GM18507 (cell line): ENCODE measurements around the gene PACSIN3.

Source experiments
- DNase-seq: peaks from one replicate; pipeline ENCODE4 v3.0.0; 2011; ENCODE audit warnings: low read depth; ENCODE audit not compliant: insufficient read length; ENCODE audit errors: extremely low spot score
- FAIRE-seq: peaks from 2 replicates; lab custom pipeline; 2011; peaks lifted over from hg19 to GRCh38; lab: Jason Lieb, UNC

PACSIN3 gene

DNA sequence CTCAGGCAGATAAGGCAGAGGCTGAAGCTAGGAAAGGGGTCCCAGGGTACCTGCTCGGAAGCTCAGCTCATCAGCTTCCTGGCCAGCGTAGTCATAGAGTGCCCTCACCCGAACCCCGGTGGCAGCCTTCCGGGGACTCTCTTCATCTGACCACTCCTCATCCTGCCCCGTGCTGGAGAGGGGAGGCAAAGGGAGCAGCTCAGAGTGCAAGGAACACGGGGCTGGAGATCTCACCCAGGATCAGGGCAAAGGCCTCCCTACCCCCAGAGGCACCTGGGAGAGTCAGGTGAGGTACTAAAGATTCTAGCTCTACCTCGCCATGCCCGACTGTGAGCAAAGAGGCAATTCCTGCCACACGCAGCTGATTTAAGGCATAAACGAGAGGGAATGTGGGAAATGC, 7.9 kb downstream of the PACSIN3 start:
- no peak for FAIRE-seq
- no peak for DNase-seq

- no peak for FAIRE-seq
Measured at GRCh38 chr11:47177846-47178245, 8.4 kb downstream of the PACSIN3 start.

DNA sequence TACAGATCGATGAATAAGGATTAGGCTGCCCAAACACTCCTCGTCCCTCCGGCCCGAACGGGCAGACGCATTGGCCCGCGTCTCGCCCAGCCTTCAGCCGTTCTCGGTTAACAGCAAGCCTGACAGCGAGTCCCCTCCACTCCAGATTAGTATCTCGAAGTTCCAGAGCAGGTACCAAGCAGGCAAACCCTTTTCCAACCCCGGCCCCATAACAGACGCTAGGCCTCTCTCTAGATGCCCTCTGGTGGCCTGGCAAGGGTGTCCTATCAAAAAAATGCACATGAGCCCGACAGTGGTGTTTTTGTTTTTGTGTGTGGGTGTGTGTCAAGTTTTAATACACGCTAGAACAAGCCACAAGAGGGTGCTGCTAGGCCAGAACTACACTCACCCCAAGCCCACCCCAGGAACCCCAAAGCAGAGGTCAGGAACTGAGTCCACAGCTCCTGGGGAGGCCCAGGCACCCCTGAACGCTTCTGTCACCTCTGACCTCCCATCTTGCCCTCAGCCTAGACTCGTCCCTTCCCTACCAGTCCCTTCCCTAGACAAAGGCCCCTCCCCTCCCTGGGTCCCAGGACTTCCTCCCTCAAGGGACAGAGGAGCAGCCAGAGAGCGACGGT, 8.9 kb downstream of the PACSIN3 start:
- FAIRE-seq (peak; percentile 90), DNase-seq (peak; percentile 54)

More at GRCh38 chr11:47177846-47178245, 8.4 kb downstream of the PACSIN3 start:
- no peak for DNase-seq

DNA sequence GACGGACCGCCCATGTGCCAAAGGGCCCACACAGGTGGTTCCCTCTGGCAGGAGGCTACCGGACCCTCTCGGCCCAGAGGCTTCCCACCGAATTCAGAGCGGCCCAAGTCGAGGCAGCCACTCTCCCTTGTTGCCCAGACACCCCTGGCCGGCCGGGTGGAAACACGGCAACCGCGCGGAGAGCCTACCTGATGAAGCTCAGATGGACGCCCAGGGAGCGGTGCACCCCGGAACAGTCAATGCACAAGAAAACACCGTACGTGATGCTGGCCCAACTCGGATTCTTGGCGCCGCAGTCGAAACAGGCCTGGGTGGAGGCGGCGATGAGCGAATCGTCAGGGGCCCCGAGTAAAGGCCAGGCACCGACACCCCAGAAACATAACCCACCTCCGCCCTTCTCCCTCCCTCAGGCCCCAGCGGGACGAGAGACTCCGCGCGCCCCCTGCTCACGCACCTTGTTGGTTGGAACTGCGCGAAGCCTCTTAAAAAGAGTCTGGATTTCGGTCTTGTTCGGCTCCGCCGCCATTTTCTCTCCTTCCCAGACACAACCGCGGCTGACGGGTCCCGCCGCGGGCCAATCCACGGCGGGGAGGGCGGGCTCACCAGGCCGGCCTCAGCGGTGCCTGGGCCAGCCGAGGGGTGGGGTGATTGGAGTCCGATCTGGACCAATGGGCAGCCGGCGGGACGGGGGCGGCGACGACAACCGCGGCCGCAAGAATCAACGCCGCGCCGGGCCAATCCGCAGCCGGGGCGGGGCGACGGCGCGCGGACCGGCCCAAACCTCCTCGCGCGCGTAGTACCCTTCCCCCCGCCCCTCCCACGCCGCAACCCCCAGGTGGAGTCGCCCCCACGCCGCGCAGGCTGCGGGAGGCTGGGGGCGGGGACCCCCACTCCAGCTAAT, 9.7 kb downstream of the PACSIN3 start, which contains the start of gene ARFGAP2:
Gene ARFGAP2 (minus strand): TSS at position 552 of the 901 bp plus-strand sequence. CDS start 26 bp downstream, at position 526.
- FAIRE-seq, result peak; percentile 95
- DNase-seq, result peak; percentile 100

DNA sequence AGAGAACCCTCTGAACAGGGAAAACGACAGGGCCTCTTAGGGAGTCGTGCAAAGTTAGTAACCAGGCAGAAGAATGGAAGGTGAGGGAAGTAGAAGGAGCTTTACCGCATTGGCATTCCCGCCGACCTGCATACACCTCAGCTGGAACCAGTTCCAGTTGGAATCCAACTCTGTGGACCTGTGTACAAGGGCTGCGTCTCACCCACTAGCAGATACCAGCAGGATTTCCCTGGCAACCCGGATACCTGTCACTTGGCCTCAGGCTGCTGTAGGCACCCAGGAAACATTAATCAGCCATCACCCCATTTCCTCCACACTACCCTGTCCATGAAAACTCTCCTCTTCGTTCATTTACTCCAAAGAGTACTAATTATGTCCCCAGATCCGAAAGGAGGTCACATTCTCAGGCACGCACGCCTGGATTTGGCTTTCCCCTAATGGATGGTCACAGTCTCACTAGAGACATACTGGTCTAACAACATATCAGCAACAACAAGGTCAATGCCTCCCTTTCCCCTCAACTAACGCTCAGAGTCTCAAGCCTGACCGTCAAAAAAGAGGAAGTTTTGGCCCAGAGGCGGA, 10.4 kb downstream of the PACSIN3 start:
- FAIRE-seq (no peak), DNase-seq (no peak)

- FAIRE-seq, result no peak
Measured at GRCh38 chr11:47172740-47173336, 13.4 kb downstream of the PACSIN3 start.

GRCh38 chr11:47171856-47172255, 14.4 kb downstream of the PACSIN3 start:
- FAIRE-seq, result no peak
- no peak for DNase-seq

More at GRCh38 chr11:47172740-47173336, 13.4 kb downstream of the PACSIN3 start:
- no peak for DNase-seq

- no peak for FAIRE-seq
- no peak for DNase-seq
Measured at GRCh38 chr11:47171061-47171838, 15.0 kb downstream of the PACSIN3 start.

DNA sequence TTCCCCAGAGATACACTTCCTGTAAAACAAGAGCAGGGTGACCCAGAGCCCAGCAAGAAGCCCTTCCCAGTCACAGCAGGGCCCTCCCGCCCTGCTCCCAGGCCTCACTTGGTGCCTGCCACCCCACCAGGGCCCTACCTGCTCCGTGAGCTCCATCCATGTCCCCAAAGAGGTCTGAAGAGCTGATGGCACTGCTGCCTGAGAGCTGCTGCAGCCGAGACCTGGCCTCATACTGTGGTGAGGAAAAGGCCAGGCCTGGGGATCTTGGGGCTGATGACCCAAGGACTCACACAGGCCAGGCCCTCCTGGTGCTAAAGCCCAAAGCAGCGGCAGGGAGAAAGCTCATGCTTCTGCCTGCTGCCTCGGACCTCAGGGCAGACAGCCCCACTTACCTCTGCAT, 19.9 kb downstream of the PACSIN3 start:
- no peak for FAIRE-seq

DNA sequence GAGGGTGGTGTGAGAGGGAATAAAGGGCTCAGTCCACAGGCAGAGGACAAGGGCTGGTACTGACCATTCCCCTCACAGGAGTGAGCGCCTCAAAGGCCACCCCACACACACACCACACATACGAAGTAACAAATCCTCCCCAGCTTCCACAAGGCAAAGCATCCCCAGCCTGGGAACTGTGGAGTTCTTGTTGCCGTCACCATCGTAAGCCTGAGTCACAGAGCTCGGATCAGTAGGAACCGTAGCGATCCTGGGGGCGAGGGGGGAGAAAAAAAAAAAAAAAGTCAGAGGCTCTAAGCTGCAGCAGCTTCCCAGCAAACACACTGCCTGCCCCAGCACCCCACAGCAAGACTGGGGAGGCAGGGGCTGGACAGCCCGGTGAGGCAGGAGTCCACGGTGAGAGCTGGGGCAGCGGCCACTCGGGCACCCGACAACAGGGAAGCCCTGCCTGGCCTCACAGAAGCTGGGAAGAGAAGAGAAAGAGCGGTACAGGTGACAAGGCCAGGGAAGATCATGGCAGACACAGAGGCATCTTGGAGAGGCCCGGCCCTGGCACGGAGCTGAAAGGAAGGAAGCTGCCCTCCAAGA, 20.9 kb downstream of the PACSIN3 start:
- FAIRE-seq (no peak), DNase-seq (no peak)

More for the DNA sequence above, 19.9 kb downstream of the PACSIN3 start:
- no peak for DNase-seq

DNA sequence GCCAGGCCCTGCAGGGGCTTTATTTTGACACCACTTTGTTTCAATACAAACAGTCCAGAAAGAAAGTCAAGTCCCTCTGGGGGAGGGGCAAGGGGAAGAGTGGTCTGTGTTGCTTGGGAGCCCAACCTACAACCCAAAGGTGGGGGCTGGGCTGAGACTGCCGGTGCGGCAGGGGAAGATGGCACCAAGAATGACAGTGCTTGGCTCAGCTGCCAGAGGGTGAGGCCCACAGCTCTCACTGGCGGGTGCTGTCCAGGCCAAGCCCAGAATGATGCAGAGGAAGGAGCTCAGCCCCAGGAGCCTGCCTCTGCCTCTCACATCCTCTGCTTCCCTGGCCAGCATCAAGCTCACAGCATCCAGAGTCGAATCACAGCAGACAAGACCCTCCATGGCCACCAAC, 21.9 kb downstream of the PACSIN3 start:
- no peak for DNase-seq
- no peak for FAIRE-seq

- DNase-seq (no peak), FAIRE-seq (no peak)
Measured at GRCh38 chr11:47163898-47164297, 22.3 kb downstream of the PACSIN3 start.

GRCh38 chr11:47163193-47163592, 23.0 kb downstream of the PACSIN3 start:
- FAIRE-seq, result no peak
- DNase-seq, result no peak

DNA sequence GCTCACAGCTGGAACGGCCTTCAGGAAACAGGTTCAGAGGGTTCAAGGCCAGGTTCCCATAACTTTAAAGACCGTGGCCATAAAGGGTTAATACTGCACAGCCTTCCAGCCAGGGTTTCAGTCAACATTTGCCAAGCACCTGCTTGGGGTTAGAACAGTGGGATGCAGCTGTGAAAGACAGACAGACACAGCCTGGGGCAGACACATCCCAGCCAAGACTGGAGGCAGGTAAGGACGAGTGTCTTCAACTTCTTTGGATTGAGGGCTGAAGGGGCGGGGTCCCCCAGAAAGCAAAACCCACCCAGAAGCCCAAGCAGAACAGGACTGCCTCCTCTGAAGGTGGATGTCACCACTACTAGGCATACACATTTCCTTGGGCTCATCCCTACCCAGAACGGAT, 23.8 kb downstream of the PACSIN3 start:
- FAIRE-seq (no peak), DNase-seq (no peak)

- no peak for DNase-seq
- no peak for FAIRE-seq
Measured at GRCh38 chr11:47161890-47162289, 24.3 kb downstream of the PACSIN3 start.

- DNase-seq, result peak; percentile 58
- peak; percentile 47 for FAIRE-seq
Measured at GRCh38 chr11:47161134-47161854, 24.9 kb downstream of the PACSIN3 start.

DNA sequence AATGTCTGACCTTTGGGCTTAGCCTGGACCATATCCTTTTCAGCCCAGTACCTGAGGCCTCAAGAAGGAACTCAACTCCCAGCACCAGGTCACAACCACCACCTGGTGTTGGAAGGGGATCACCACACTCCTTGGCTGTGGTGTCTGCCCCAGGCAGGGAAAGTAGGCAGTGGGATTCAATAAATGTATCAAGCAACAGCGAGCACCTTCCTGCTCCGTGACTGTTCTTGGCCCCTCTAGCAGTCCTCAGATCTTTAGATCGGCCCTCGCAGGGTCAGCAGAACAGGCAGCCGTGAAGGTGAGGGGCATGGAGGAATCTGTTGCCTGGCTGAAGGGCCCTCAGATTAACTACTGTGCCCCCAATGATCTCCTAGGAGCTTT, 25.5 kb downstream of the PACSIN3 start:
- FAIRE-seq (no peak), DNase-seq (no peak)

DNA sequence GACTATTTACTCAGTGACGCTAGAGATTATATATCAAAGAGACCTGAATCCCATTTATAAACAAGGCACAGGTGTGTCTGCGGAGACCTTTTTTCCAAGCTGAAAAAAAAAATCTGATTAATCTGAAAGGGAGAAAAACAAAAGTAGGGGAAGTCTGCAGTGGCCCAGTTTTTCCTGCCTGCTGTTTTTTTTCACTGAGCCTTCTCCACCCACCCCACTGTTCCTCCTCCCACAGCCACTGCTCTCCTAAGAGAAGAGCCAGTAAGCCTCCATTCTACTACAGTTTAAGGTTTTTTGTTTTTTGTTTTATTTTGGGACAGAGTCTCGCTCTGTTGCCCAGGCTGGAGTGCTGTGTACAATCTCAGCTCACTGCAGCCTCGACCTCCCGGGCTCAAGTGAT, 28.0 kb downstream of the PACSIN3 start:
- FAIRE-seq, result no peak
- no peak for DNase-seq
